Left ventricle myocardium inferior (tissue), 1 donor: ENCODE measurements around the gene OR52W1. TPM values are rescaled to one million over a fixed set of nuclear protein-coding genes. Genes with fewer than 3 reads are reported as not detected.

Experiments used
- DNase-seq: peaks from one replicate; pipeline ENCODE4 v3.0.0-alpha.2; 2020
- H3K27ac ChIP-seq: fragments of 200-600 bp; replicated peaks from 2 replicates; pipeline ENCODE4 v1.8.0; 2021
- H3K27me3 ChIP-seq: fragments of 200-600 bp; 2 replicates; pipeline ENCODE4 v1.8.0; 2021; ENCODE audit warnings: low read depth
- H3K36me3 ChIP-seq: fragments of 200-600 bp; 2 replicates; pipeline ENCODE4 v1.8.0; 2021
- H3K4me1 ChIP-seq: fragments of 200-600 bp; 2 replicates; pipeline ENCODE4 v1.8.0; 2021
- H3K4me3 ChIP-seq: fragments of 200-600 bp; 2 replicates; pipeline ENCODE4 v1.8.0; 2021; ENCODE audit warnings: mild to moderate bottlenecking, moderate library complexity
- H3K9me3 ChIP-seq: fragments of 200-600 bp; replicated peaks from 2 replicates; pipeline ENCODE4 v1.8.0; 2021
- intact Hi-C: fragments of 100-400 bp; cut with micrococcal nuclease; formaldehyde crosslinking; loops from one replicate; pipeline ENCODE4 v1.11.0; 2022
- total RNA-seq: library from RNA; stranded (reverse); fragmentation: NEBNext Ultra II Directional; extraction: Animal tissue kit (Norgen Biotek cat#: 25700); gene quantifications from one replicate; pipeline ENCODE4 v1.2.1, GENCODE V29; 2021
- TF ChIP-seq, protein P1 (sequence below): fragments of 200-600 bp; IDR thresholded peaks from 2 replicates; pipeline ENCODE4 v1.8.0; 2021; ENCODE audit warnings: antibody characterized with exemption, mild to moderate bottlenecking, borderline replicate concordance
- donor health status: DM: no; HTN: yes; CAD: no; lungs with severe emphysema.

The OR52W1 gene
- total RNA-seq, 1 donor from 2014 or later = not detected

GRCh38 chr11:6225896-6226295 is 26.9 kb downstream of the OR52W1 start:
- H3K36me3 ChIP-seq = peaks cover 34% of the 10 kb centered on the region
- peak overlapping the region; percentile 60 for H3K27ac ChIP-seq
- H3K4me1 ChIP-seq = peaks cover 36% of the 10 kb centered on the region
- no peak overlapping the region for H3K4me3 ChIP-seq
- TF ChIP-seq, protein P1, sequence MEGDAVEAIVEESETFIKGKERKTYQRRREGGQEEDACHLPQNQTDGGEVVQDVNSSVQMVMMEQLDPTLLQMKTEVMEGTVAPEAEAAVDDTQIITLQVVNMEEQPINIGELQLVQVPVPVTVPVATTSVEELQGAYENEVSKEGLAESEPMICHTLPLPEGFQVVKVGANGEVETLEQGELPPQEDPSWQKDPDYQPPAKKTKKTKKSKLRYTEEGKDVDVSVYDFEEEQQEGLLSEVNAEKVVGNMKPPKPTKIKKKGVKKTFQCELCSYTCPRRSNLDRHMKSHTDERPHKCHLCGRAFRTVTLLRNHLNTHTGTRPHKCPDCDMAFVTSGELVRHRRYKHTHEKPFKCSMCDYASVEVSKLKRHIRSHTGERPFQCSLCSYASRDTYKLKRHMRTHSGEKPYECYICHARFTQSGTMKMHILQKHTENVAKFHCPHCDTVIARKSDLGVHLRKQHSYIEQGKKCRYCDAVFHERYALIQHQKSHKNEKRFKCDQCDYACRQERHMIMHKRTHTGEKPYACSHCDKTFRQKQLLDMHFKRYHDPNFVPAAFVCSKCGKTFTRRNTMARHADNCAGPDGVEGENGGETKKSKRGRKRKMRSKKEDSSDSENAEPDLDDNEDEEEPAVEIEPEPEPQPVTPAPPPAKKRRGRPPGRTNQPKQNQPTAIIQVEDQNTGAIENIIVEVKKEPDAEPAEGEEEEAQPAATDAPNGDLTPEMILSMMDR = no peak
- intact Hi-C loops = no loop called here
- no peaks in the 10 kb centered on the region for H3K9me3 ChIP-seq
- H3K27me3 ChIP-seq = no peaks in the 10 kb centered on the region
- no peak for DNase-seq

DNA sequence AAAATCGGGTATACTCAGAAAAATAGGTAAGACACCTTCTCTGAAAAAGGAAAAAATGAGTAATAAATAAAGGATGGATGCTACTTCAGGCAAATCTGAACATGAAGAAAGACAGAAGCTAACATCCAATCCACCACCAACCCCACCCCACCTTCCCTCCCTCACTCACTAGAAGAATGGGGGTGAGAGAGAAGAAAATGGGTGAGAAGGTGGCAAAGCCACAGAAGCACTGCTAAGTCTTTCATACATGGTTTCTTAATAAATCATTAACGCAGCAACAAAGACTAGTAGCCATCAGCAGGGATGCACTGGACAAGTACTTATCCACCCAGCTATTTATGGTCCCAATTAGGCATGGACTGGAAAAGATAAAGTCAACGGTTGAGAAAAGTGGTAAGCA is 29.5 kb downstream of the OR52W1 start:
- no peaks in the 10 kb centered on the region for H3K9me3 ChIP-seq
- DNase-seq = no peak
- H3K36me3 ChIP-seq = peaks cover 8% of the 10 kb centered on the region
- no peak overlapping the region for H3K4me3 ChIP-seq
- peaks cover 42% of the 10 kb centered on the region for H3K4me1 ChIP-seq
- intact Hi-C loops = no loop called here
- H3K27ac ChIP-seq = no peak overlapping the region
- no peaks in the 10 kb centered on the region for H3K27me3 ChIP-seq
- TF ChIP-seq, protein P1 = no peak

- intact Hi-C loops = no loop called here
- H3K27ac ChIP-seq = no peak overlapping the region
- H3K4me1 ChIP-seq = peaks cover 41% of the 10 kb centered on the region
- H3K9me3 ChIP-seq = no peaks in the 10 kb centered on the region
- no peaks in the 10 kb centered on the region for H3K36me3 ChIP-seq
- H3K4me3 ChIP-seq = no peak overlapping the region
- TF ChIP-seq, protein P1 = no peak
- H3K27me3 ChIP-seq = no peaks in the 10 kb centered on the region
- no peak for DNase-seq
Observed at GRCh38 chr11:6229911-6230310, 30.9 kb downstream of the OR52W1 start.

DNA sequence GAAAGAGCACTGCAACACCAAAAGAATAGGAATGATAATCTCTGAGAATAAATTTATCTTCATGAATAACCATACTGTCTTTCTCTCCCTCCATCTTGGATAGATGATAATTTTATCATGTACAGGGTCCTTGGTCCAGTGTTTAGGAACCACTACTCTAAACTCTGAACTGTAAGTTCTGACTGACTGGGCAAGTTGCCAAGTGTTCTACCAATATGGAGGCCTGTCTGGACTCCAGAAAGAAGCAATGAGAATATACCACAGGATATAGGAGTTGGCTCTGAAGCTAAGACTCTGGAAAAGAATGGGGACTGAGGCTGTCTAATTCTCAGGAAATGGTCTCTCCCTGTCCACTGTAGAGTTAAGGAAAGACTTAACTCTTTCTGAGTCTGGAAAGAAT is 33.9 kb downstream of the OR52W1 start:
- no peak overlapping the region for H3K27ac ChIP-seq
- intact Hi-C loops = no loop called here
- no peaks in the 10 kb centered on the region for H3K36me3 ChIP-seq
- no peak for DNase-seq
- TF ChIP-seq, protein P1 = no peak
- peaks cover 29% of the 10 kb centered on the region for H3K4me1 ChIP-seq
- no peaks in the 10 kb centered on the region for H3K27me3 ChIP-seq
- no peak overlapping the region for H3K4me3 ChIP-seq
- H3K9me3 ChIP-seq = no peaks in the 10 kb centered on the region

DNA sequence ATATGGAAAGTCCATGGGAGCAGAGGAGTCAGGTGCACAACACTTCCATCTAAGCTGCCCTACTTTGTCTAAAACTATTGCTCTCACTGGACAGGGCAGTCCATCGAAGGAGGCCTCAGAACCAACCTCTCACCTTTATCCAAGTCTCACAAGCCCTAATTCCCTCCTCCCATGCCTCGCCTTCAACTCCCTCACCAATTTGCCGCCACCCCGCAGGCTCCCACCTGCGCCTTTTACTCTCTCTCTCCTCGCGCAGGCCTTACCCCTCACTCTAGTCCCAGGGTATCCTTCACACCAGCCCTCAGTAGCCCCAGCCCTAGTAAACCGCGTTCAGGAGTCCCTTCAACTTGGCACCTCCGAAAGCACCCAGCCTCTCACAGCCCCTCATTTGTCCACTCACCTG is 35.0 kb downstream of the OR52W1 start:
- Histone ChIP-seq H3K4me3 (peak overlapping the region; percentile 90), H3K4me1 (peaks cover 29% of the 10 kb centered on the region), H3K36me3 (no peaks in the 10 kb centered on the region), H3K27ac (peak overlapping the region; percentile 86), H3K27me3 (no peaks in the 10 kb centered on the region), H3K9me3 (no peaks in the 10 kb centered on the region)
- DNase-seq = no peak
- intact Hi-C loops = no loop called here
- TF ChIP-seq, protein P1 = no peak
